HUES48 (cell line): ENCODE measurements around the gene GBF1.

Experiments
- H3K27ac ChIP-seq: one replicate; pipeline ENCODE4 v1.7.0; 2013; ENCODE audit warnings: low read depth, low read length, inconsistent platforms
- H3K27me3 ChIP-seq: 2 replicates; pipeline ENCODE4 v1.6.1; 2013; ENCODE audit warnings: mild to moderate bottlenecking, low read length; ENCODE audit not compliant: control insufficient read depth, insufficient read depth
- H3K36me3 ChIP-seq: 2 replicates; pipeline ENCODE4 v1.6.1; 2013; ENCODE audit warnings: low read length; ENCODE audit not compliant: control insufficient read depth, insufficient read depth
- H3K4me1 ChIP-seq: 2 replicates; pipeline ENCODE4 v1.6.1; 2013; ENCODE audit warnings: mild to moderate bottlenecking, low read length; ENCODE audit not compliant: control insufficient read depth, insufficient read depth
- H3K4me3 ChIP-seq: 2 replicates; pipeline ENCODE4 v1.5.1; 2013; ENCODE audit warnings: mild to moderate bottlenecking, low read depth, low read length
- H3K9ac ChIP-seq: 2 replicates; pipeline ENCODE4 v1.6.1; 2013; ENCODE audit warnings: mild to moderate bottlenecking, low read depth, low read length, moderate library complexity
- H3K9me3 ChIP-seq: 2 replicates; pipeline ENCODE4 v1.6.1; 2013; ENCODE audit warnings: low read length; ENCODE audit not compliant: control insufficient read depth, insufficient read depth

GBF1 gene

GRCh38 chr10:102347236-102347828 is 102.0 kb downstream of the GBF1 start:
- no peaks in the 10 kb centered on the region for H3K9me3 ChIP-seq
- H3K4me3 ChIP-seq = no peak overlapping the region
- peaks cover 10% of the 10 kb centered on the region for H3K4me1 ChIP-seq
- H3K27me3 ChIP-seq = peaks cover 23% of the 10 kb centered on the region
- H3K36me3 ChIP-seq = peaks cover 10% of the 10 kb centered on the region
- H3K27ac ChIP-seq = no peak overlapping the region
- no peak overlapping the region for H3K9ac ChIP-seq

- H3K27me3 ChIP-seq = no peaks in the 10 kb centered on the region
- peaks cover 35% of the 10 kb centered on the region; the same call in 1 of the 2 replicates for H3K36me3 ChIP-seq
- no peak overlapping the region for H3K9ac ChIP-seq
- H3K9me3 ChIP-seq = no peaks in the 10 kb centered on the region
- H3K4me3 ChIP-seq = no peak overlapping the region
- no peak overlapping the region for H3K27ac ChIP-seq
- no peaks in the 10 kb centered on the region for H3K4me1 ChIP-seq
Measured at GRCh38 chr10:102352066-102352715, 106.9 kb downstream of the GBF1 start.

- H3K27ac ChIP-seq = no peak overlapping the region
- H3K9me3 ChIP-seq = no peaks in the 10 kb centered on the region
- H3K4me1 ChIP-seq = no peaks in the 10 kb centered on the region
- peaks cover 55% of the 10 kb centered on the region for H3K36me3 ChIP-seq
- no peak overlapping the region for H3K4me3 ChIP-seq
- no peak overlapping the region for H3K9ac ChIP-seq
- no peaks in the 10 kb centered on the region for H3K27me3 ChIP-seq
Measured at GRCh38 chr10:102354451-102354850, 109.1 kb downstream of the GBF1 start.

GRCh38 chr10:102358712-102359382 is 113.5 kb downstream of the GBF1 start:
- Histone ChIP-seq H3K4me3 (no peak overlapping the region), H3K9ac (no peak overlapping the region), H3K4me1 (no peaks in the 10 kb centered on the region), H3K9me3 (no peaks in the 10 kb centered on the region), H3K27me3 (no peaks in the 10 kb centered on the region), H3K36me3 (peaks cover 67% of the 10 kb centered on the region), H3K27ac (no peak overlapping the region)

- no peaks in the 10 kb centered on the region for H3K4me1 ChIP-seq
- H3K9ac ChIP-seq = no peak overlapping the region
- no peak overlapping the region for H3K4me3 ChIP-seq
- no peaks in the 10 kb centered on the region for H3K9me3 ChIP-seq
- H3K27ac ChIP-seq = no peak overlapping the region
- peaks cover 78% of the 10 kb centered on the region for H3K36me3 ChIP-seq
- no peaks in the 10 kb centered on the region for H3K27me3 ChIP-seq
Measured at GRCh38 chr10:102367441-102367840, 122.1 kb downstream of the GBF1 start.

GRCh38 chr10:102368077-102368476 is 122.7 kb downstream of the GBF1 start:
- H3K4me1 ChIP-seq = no peaks in the 10 kb centered on the region
- H3K4me3 ChIP-seq = no peak overlapping the region
- peaks cover 79% of the 10 kb centered on the region for H3K36me3 ChIP-seq

GRCh38 chr10:102371295-102371694 is 126.0 kb downstream of the GBF1 start:
- H3K36me3 ChIP-seq = peaks cover 69% of the 10 kb centered on the region
- no peaks in the 10 kb centered on the region for H3K9me3 ChIP-seq

More at GRCh38 chr10:102368077-102368476, 122.7 kb downstream of the GBF1 start:
- no peak overlapping the region for H3K9ac ChIP-seq
- H3K27me3 ChIP-seq = no peaks in the 10 kb centered on the region
- no peak overlapping the region for H3K27ac ChIP-seq
- H3K9me3 ChIP-seq = no peaks in the 10 kb centered on the region

GRCh38 chr10:102375250-102375649 is 129.9 kb downstream of the GBF1 start:
- H3K36me3 ChIP-seq = peaks cover 53% of the 10 kb centered on the region
- no peak overlapping the region for H3K27ac ChIP-seq
- H3K9ac ChIP-seq = no peak overlapping the region
- H3K9me3 ChIP-seq = no peaks in the 10 kb centered on the region
- no peak overlapping the region for H3K4me3 ChIP-seq
- no peaks in the 10 kb centered on the region for H3K27me3 ChIP-seq
- H3K4me1 ChIP-seq = no peaks in the 10 kb centered on the region

More at GRCh38 chr10:102371295-102371694, 126.0 kb downstream of the GBF1 start:
- no peaks in the 10 kb centered on the region for H3K4me1 ChIP-seq
- no peak overlapping the region for H3K9ac ChIP-seq
- no peak overlapping the region for H3K27ac ChIP-seq
- no peaks in the 10 kb centered on the region for H3K27me3 ChIP-seq
- no peak overlapping the region for H3K4me3 ChIP-seq

- peaks cover 50% of the 10 kb centered on the region for H3K36me3 ChIP-seq
- no peak overlapping the region for H3K27ac ChIP-seq
- no peaks in the 10 kb centered on the region for H3K4me1 ChIP-seq
- H3K27me3 ChIP-seq = no peaks in the 10 kb centered on the region
- no peaks in the 10 kb centered on the region for H3K9me3 ChIP-seq
- no peak overlapping the region for H3K9ac ChIP-seq
- H3K4me3 ChIP-seq = no peak overlapping the region
Measured at GRCh38 chr10:102375867-102376266, 130.5 kb downstream of the GBF1 start.

GRCh38 chr10:102376901-102377300 is 131.6 kb downstream of the GBF1 start:
- no peak overlapping the region for H3K27ac ChIP-seq
- H3K9ac ChIP-seq = no peak overlapping the region
- H3K36me3 ChIP-seq = peaks cover 51% of the 10 kb centered on the region
- H3K4me3 ChIP-seq = no peak overlapping the region
- no peaks in the 10 kb centered on the region for H3K9me3 ChIP-seq
- H3K27me3 ChIP-seq = no peaks in the 10 kb centered on the region
- H3K4me1 ChIP-seq = no peaks in the 10 kb centered on the region

GRCh38 chr10:102379383-102379782 is 134.1 kb downstream of the GBF1 start:
- Histone ChIP-seq H3K4me3 (no peak overlapping the region), H3K36me3 (peaks cover 45% of the 10 kb centered on the region), H3K9me3 (no peaks in the 10 kb centered on the region), H3K27ac (no peak overlapping the region), H3K27me3 (no peaks in the 10 kb centered on the region), H3K4me1 (no peaks in the 10 kb centered on the region), H3K9ac (no peak overlapping the region)
